ENCODE results near the gene ZCCHC8. TPM values are rescaled to one million over a fixed set of nuclear protein-coding genes. Genes with fewer than 3 reads are reported as not detected.

Gene ZCCHC8
- polyA plus RNA-seq, 2 of the 4 experiments (the other 2 are of a cell fraction): 20.9 to 40.1 TPM

GRCh38 chr12:122501489-122501989, 807 bp upstream of the ZCCHC8 start:
- ATAC-seq: no peak; a peak in 1 of 6 replicates
- no peak for FAIRE-seq
- 88% methylated on average over 9 of the region's 9 CpGs for WGBS (ENCODE audit: missing lambda C conversion rate)
- Histone ChIP-seq H3K4me3 (peak overlapping the region; percentile 35; the same call in 2 of the 3 replicates), H3K9me3 (no peaks in the 10 kb centered on the region), H3K27ac (peak overlapping the region; percentile 69 to 86), H3K4me2 (peak overlapping the region; percentile 69), H3K4me1 (peaks cover 20% of the 10 kb centered on the region)
- POLR2A ChIA-PET: interaction anchor here (0.6 to 4.3 kb wide), 12 partner anchors 9 to 236 kb away, joined by 3 to 53 read pairs (median 5); partner anchors contain the start of genes KNTC1 and RSRC2
- CTCF ChIA-PET: interaction anchor here (1.0 to 3.0 kb wide), 8 partner anchors 8 to 251 kb away, joined by 3 to 13 read pairs (median 4); partner anchors contain the start of gene DENR
- TF ChIP-seq MAFK (IDR thresholded peaks at IDR 0.05; ENCODE audit: partially characterized antibody) (no peak), CEBPB (IDR thresholded peaks at IDR 0.05) (no peak), HEYL (CRISPR knock-in tag; IDR thresholded peaks at IDR 0.05) (no peak), EHF (CRISPR knock-in tag; IDR thresholded peaks at IDR 0.05) (no peak), ZNF302 (CRISPR knock-in tag; IDR thresholded peaks at IDR 0.05) (no peak), EHMT2 (IDR thresholded peaks at IDR 0.05; ENCODE audit: low read depth) (no peak), RAD21 (conservative IDR thresholded peaks at IDR 0.05 in 1 of 2, IDR thresholded peaks at IDR 0.05 in 1 of 2) (no peak), HOXA7 (CRISPR knock-in tag; IDR thresholded peaks at IDR 0.05) (no peak), TFCP2L1 (CRISPR knock-in tag; IDR thresholded peaks at IDR 0.05) (no peak), MYC (IDR thresholded peaks at IDR 0.05; ENCODE audit: borderline replicate concordance, low read length) (no peak), HOXB5 (CRISPR knock-in tag; IDR thresholded peaks at IDR 0.05) (no peak), E2F6 (IDR thresholded peaks at IDR 0.05; ENCODE audit: borderline replicate concordance, low read depth) (no peak), HOXB13 (CRISPR knock-in tag; IDR thresholded peaks at IDR 0.05; ENCODE audit: low read depth) (no peak), KDM5A (IDR thresholded peaks at IDR 0.05) (no peak), GATA3 (IDR thresholded peaks at IDR 0.05; ENCODE audit: borderline replicate concordance) (no peak)
- no peak for DNase-seq (ENCODE audit: low read depth in 1 of 2, low spot score in 1 of 2)

- Histone ChIP-seq H3K9me3 (no peaks in the 10 kb centered on the region), H3K4me3 (peak overlapping the region; percentile 70), H3K4me2 (peak overlapping the region; percentile 72), H3K27ac (peak overlapping the region; percentile 94 to 98), H3K4me1 (peaks cover 20% of the 10 kb centered on the region)
- ChIA-PET CTCF (interaction anchor here (0.6 to 3.0 kb wide), 14 partner anchors 10 to 164 kb away, joined by 3 to 13 read pairs (median 3); no protein-coding TSS in a partner anchor), POLR2A (interaction anchor here (1.0 to 4.3 kb wide), 9 partner anchors 10 to 100 kb away, joined by 3 to 53 read pairs (median 9); partner anchors contain the start of genes KNTC1 and RSRC2)
- peak; percentile 52 to 55 for ATAC-seq
- FAIRE-seq: no peak
- 2% methylated on average over 35 of the region's 47 CpGs for WGBS (ENCODE audit: missing lambda C conversion rate)
- DNase-seq (ENCODE audit: low read depth in 1 of 2, low spot score in 1 of 2): peak; percentile 48 to 71
- TF ChIP-seq E2F6 (IDR thresholded peaks at IDR 0.05; ENCODE audit: borderline replicate concordance, low read depth) (no peak; the same call in 1 of the 2 replicates), CEBPB (IDR thresholded peaks at IDR 0.05) (peak; percentile 61 to 83; a peak in 3 of 4 replicates), ESRRA (IDR thresholded peaks at IDR 0.05; ENCODE audit: borderline replicate concordance, low read length) (no peak), JUN (IDR thresholded peaks at IDR 0.05) (no peak), USF2 (IDR thresholded peaks at IDR 0.05) (no peak), REST (IDR thresholded peaks at IDR 0.05) (no peak), MAFK (IDR thresholded peaks at IDR 0.05; ENCODE audit: partially characterized antibody) (peak; percentile 9), RAD21 (conservative IDR thresholded peaks at IDR 0.05 in 1 of 2, IDR thresholded peaks at IDR 0.05 in 1 of 2) (no peak), TP53 (CRISPR knock-in tag; IDR thresholded peaks at IDR 0.05) (no peak), RCOR1 (IDR thresholded peaks at IDR 0.05; ENCODE audit: low read depth, low read length) (no peak), FOXS1 (CRISPR knock-in tag; IDR thresholded peaks at IDR 0.05) (no peak), RFX5 (IDR thresholded peaks at IDR 0.05) (no peak), NFE2L2 (conservative IDR thresholded peaks at IDR 0.05; ENCODE audit: low read length) (no peak), HDAC2 (IDR thresholded peaks at IDR 0.05) (0 out of 2 replicates have a peak, but pooled peaks have one; percentile 16), NR3C1 (IDR thresholded peaks at IDR 0.05) (no peak), POLR2AphosphoS2 (conservative IDR thresholded peaks at IDR 0.05; ENCODE audit: low read length) (no peak), HEYL (CRISPR knock-in tag; IDR thresholded peaks at IDR 0.05) (no peak), KDM1A (IDR thresholded peaks at IDR 0.05; ENCODE audit: low read depth) (no peak), PBX3 (IDR thresholded peaks at IDR 0.05) (peak; percentile 7; the same call in 1 of the 2 replicates), NPAS2 (CRISPR knock-in tag; IDR thresholded peaks at IDR 0.05; ENCODE audit: borderline replicate concordance) (no peak)
Measured at GRCh38 chr12:122499991-122500684, 594 bp downstream of the ZCCHC8 start.
